ENCODE results near the gene BAIAP2L1.

GRCh38 chr7:98257701-98258100 lies 143.2 kb downstream of the BAIAP2L1 start:
- TF ChIP-seq, protein P1, sequence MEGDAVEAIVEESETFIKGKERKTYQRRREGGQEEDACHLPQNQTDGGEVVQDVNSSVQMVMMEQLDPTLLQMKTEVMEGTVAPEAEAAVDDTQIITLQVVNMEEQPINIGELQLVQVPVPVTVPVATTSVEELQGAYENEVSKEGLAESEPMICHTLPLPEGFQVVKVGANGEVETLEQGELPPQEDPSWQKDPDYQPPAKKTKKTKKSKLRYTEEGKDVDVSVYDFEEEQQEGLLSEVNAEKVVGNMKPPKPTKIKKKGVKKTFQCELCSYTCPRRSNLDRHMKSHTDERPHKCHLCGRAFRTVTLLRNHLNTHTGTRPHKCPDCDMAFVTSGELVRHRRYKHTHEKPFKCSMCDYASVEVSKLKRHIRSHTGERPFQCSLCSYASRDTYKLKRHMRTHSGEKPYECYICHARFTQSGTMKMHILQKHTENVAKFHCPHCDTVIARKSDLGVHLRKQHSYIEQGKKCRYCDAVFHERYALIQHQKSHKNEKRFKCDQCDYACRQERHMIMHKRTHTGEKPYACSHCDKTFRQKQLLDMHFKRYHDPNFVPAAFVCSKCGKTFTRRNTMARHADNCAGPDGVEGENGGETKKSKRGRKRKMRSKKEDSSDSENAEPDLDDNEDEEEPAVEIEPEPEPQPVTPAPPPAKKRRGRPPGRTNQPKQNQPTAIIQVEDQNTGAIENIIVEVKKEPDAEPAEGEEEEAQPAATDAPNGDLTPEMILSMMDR (IDR thresholded peaks at IDR 0.05), result no peak
- TF ChIP-seq POLR2A (IDR thresholded peaks at IDR 0.05) (no peak), POLR2AphosphoS5 (IDR thresholded peaks at IDR 0.05) (no peak)
